GM23338 (cell line): ENCODE measurements around the gene SH3RF3. TPM values are rescaled to one million over a fixed set of nuclear protein-coding genes. Genes with fewer than 3 reads are reported as not detected.

ENCODE experiments used
- ATAC-seq: fragments of 200-7000 bp; cut with Tn5 transposase; 3 replicates; pipeline ENCODE4 v1.9.1; 2020
- DNase-seq: peaks from one replicate; pipeline ENCODE4 v3.0.0-alpha.2; 2015; ENCODE audit warnings: low spot score
- H2AFZ ChIP-seq: fragments of 200-600 bp; sonication (generic); 2 replicates; pipeline ENCODE4 v1.8.0; 2016; ENCODE audit warnings: antibody characterized with exemption, mild to moderate bottlenecking, moderate library complexity
- H3F3A ChIP-seq: fragments of 200-600 bp; sonication (generic); replicated peaks from 2 replicates; pipeline ENCODE4 v1.8.0; 2017; ENCODE audit warnings: antibody characterized with exemption, mixed run types, low read depth
- H3K27ac ChIP-seq: fragments of 200-600 bp; sonication (generic); 2 replicates; pipeline ENCODE4 v1.6.1; 2016; ENCODE audit warnings: low read depth
- H3K27me3 ChIP-seq: fragments of 200-600 bp; sonication (generic); 2 replicates; pipeline ENCODE4 v1.8.0; 2016; ENCODE audit warnings: mild to moderate bottlenecking, mixed run types, moderate library complexity; ENCODE audit not compliant: insufficient read depth
- H3K36me3 ChIP-seq: fragments of 200-600 bp; sonication (generic); 2 replicates; pipeline ENCODE4 v1.8.0; 2016; ENCODE audit warnings: mild to moderate bottlenecking; ENCODE audit not compliant: insufficient read depth
- H3K4me1 ChIP-seq: fragments of 200-600 bp; sonication (generic); 2 replicates; pipeline ENCODE4 v1.8.0; 2016; ENCODE audit warnings: mild to moderate bottlenecking, moderate library complexity; ENCODE audit not compliant: insufficient read depth
- H3K4me2 ChIP-seq: fragments of 200-600 bp; sonication (generic); 2 replicates; pipeline ENCODE4 v1.7.1; 2017; ENCODE audit warnings: mixed run types
- H3K4me3 ChIP-seq: fragments of 200-600 bp; sonication (generic); 2 replicates; pipeline ENCODE4 v1.6.1; 2016; ENCODE audit warnings: mixed run types
- H3K79me2 ChIP-seq: fragments of 200-600 bp; sonication (generic); replicated peaks from 2 replicates; pipeline ENCODE4 v1.8.0; 2017; ENCODE audit warnings: mild to moderate bottlenecking; ENCODE audit not compliant: insufficient read depth
- H3K9me2 ChIP-seq: fragments of 200-600 bp; sonication (generic); 2 replicates; pipeline ENCODE4 v1.8.0; 2017; ENCODE audit not compliant: insufficient read depth
- H4K20me1 ChIP-seq: fragments of 200-600 bp; sonication (generic); replicated peaks from 2 replicates; pipeline ENCODE4 v1.8.0; 2017; ENCODE audit warnings: mild to moderate bottlenecking; ENCODE audit not compliant: insufficient read depth
- H3K27ac Mint-ChIP-seq: 2 replicates; pipeline ENCODE4 v1.8.0; 2020; ENCODE audit warnings: inconsistent platforms, mild to moderate bottlenecking, moderate library complexity, mixed read lengths
- H3K27me3 Mint-ChIP-seq: 3 replicates; pipeline ENCODE4 v1.8.0; 2022; ENCODE audit warnings: low read depth, mild to moderate bottlenecking, moderate library complexity, mixed read lengths, inconsistent platforms; ENCODE audit not compliant: insufficient read depth, poor library complexity
- H3K36me3 Mint-ChIP-seq: 3 replicates; pipeline ENCODE4 v1.8.0; 2021; ENCODE audit warnings: low read depth, mild to moderate bottlenecking, inconsistent platforms, moderate library complexity, mixed read lengths
- H3K4me1 Mint-ChIP-seq: 3 replicates; pipeline ENCODE4 v1.8.0; 2020; ENCODE audit warnings: mild to moderate bottlenecking, inconsistent platforms, mixed read lengths
- H3K4me3 Mint-ChIP-seq: 3 replicates; pipeline ENCODE4 v1.8.0; 2021; ENCODE audit warnings: moderate library complexity, mild to moderate bottlenecking, inconsistent platforms, mixed read lengths
- H3K9me3 Mint-ChIP-seq: 3 replicates; pipeline ENCODE4 v1.8.0; 2020; ENCODE audit warnings: moderate library complexity, mild to moderate bottlenecking, inconsistent platforms, mixed read lengths
- EZH2phosphoT487 ChIP-seq: fragments of 200-600 bp; sonication (generic); IDR thresholded peaks from one replicate; pipeline ENCODE4 v1.8.1; 2018; ENCODE audit warnings: antibody characterized with exemption; ENCODE audit not compliant: unreplicated experiment
- NANOG ChIP-seq: IDR thresholded peaks from 2 replicates; pipeline ENCODE4 v1.6.1; 2016; ENCODE audit warnings: antibody characterized with exemption, borderline replicate concordance
- STAT1 ChIP-seq: IDR thresholded peaks from one replicate; pipeline ENCODE4 v1.6.1; 2016; ENCODE audit warnings: antibody characterized with exemption; ENCODE audit not compliant: unreplicated experiment
- ZNF114 ChIP-seq: fragments of 250-450 bp; sonication (Bioruptor Pico); IDR thresholded peaks from 2 replicates; pipeline ENCODE4 v1.5.0; 2020; ENCODE audit warnings: mild to moderate bottlenecking, moderate library complexity
- ZNF462 ChIP-seq: fragments of 250-450 bp; sonication (Bioruptor Pico); IDR thresholded peaks from 2 replicates; pipeline ENCODE4 v1.5.0; 2020; ENCODE audit warnings: mild to moderate bottlenecking, moderate library complexity
- polyA plus RNA-seq: library from polyadenylated mRNA; unstranded; fragments of >200 nt; fragmentation: Nextera tagmentation; extraction: Ambion mirVana; gene quantifications from 2 replicates; pipeline ENCODE4 v1.2.1, GENCODE V29; 2016
- total RNA-seq: library from RNA; depleted of rRNA; stranded (reverse); fragments of >200 nt; shearing (Covaris generic); gene quantifications from 2 replicates; pipeline ENCODE4 v1.2.3, GENCODE V29; 2014
- TF ChIP-seq, protein P1 (sequence below), 2 experiments: fragments of 200-600 bp in 1 of 2; sonication (generic) in 1 of 2; conservative IDR thresholded peaks; 2 replicates each; pipeline versions ENCODE4 v1.5.1 to v1.6.1; 2016 to 2017; ENCODE audit warnings: antibody characterized with exemption in 2 of 2, low read depth in 2 of 2, mild to moderate bottlenecking in 2 of 2, moderate library complexity in 1 of 2
- TF ChIP-seq, protein P2 (sequence below): IDR thresholded peaks from one replicate; pipeline ENCODE4 v1.6.1; 2018; ENCODE audit warnings: antibody characterized with exemption; ENCODE audit not compliant: unreplicated experiment

SH3RF3 gene
- total and polyA plus RNA-seq, 2 experiments from 2014 or later = 0.11 to 0.63 TPM

DNA sequence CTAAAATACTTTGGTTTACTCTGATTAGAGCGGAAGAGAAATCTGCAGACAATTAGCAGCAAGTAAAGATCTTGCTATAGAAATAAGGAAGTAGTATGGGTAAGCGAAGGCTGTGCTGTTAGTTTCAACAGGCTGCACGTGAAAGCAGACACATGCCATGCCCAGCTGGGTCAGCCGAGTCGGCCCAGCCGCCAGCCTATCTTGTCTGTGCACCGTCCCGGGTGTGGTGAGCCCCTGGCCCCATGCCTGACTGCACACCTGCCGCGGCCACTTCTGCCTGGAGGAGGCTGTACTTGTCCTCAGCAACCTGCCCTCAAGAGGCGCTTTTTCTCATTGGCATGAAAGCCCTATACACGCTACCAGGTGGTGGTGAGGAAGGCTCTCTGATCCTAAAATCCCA, 299.3 kb downstream of the SH3RF3 start:
- H3F3A ChIP-seq = no peaks in the 10 kb centered on the region
- ATAC-seq (no peak), DNase-seq (no peak)
- no peak overlapping the region for H3K4me2 ChIP-seq
- H3K79me2 ChIP-seq = no peaks in the 10 kb centered on the region
- Mint-ChIP-seq H3K36me3 (no peaks in the 10 kb centered on the region), H3K4me3 (no peak overlapping the region), H3K9me3 (no peaks in the 10 kb centered on the region), H3K27me3 (peaks cover 8% of the 10 kb centered on the region), H3K4me1 (no peaks in the 10 kb centered on the region; the same call in 2 of the 3 replicates), H3K27ac (no peak overlapping the region)
- H3K9me2 ChIP-seq = 0 out of 2 replicates have a peak, but pooled peaks cover 3% of the 10 kb centered on the region
- H2AFZ ChIP-seq = no peak overlapping the region
- no peaks in the 10 kb centered on the region for H3K27me3 ChIP-seq
- no peak overlapping the region for H3K4me3 ChIP-seq
- no peak overlapping the region for H3K27ac ChIP-seq
- H4K20me1 ChIP-seq = no peaks in the 10 kb centered on the region
- H3K36me3 ChIP-seq = no peaks in the 10 kb centered on the region
- no peaks in the 10 kb centered on the region for H3K4me1 ChIP-seq
- TF ChIP-seq EZH2phosphoT487 (no peak), STAT1 (no peak), ZNF114 (CRISPR knock-in tag) (no peak), NANOG (no peak), ZNF462 (no peak)
- TF ChIP-seq, protein P1, sequence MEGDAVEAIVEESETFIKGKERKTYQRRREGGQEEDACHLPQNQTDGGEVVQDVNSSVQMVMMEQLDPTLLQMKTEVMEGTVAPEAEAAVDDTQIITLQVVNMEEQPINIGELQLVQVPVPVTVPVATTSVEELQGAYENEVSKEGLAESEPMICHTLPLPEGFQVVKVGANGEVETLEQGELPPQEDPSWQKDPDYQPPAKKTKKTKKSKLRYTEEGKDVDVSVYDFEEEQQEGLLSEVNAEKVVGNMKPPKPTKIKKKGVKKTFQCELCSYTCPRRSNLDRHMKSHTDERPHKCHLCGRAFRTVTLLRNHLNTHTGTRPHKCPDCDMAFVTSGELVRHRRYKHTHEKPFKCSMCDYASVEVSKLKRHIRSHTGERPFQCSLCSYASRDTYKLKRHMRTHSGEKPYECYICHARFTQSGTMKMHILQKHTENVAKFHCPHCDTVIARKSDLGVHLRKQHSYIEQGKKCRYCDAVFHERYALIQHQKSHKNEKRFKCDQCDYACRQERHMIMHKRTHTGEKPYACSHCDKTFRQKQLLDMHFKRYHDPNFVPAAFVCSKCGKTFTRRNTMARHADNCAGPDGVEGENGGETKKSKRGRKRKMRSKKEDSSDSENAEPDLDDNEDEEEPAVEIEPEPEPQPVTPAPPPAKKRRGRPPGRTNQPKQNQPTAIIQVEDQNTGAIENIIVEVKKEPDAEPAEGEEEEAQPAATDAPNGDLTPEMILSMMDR (conservative IDR thresholded peaks at IDR 0.05; ENCODE audit: low read depth in 2 of 2) = no peak
- TF ChIP-seq, protein P2, sequence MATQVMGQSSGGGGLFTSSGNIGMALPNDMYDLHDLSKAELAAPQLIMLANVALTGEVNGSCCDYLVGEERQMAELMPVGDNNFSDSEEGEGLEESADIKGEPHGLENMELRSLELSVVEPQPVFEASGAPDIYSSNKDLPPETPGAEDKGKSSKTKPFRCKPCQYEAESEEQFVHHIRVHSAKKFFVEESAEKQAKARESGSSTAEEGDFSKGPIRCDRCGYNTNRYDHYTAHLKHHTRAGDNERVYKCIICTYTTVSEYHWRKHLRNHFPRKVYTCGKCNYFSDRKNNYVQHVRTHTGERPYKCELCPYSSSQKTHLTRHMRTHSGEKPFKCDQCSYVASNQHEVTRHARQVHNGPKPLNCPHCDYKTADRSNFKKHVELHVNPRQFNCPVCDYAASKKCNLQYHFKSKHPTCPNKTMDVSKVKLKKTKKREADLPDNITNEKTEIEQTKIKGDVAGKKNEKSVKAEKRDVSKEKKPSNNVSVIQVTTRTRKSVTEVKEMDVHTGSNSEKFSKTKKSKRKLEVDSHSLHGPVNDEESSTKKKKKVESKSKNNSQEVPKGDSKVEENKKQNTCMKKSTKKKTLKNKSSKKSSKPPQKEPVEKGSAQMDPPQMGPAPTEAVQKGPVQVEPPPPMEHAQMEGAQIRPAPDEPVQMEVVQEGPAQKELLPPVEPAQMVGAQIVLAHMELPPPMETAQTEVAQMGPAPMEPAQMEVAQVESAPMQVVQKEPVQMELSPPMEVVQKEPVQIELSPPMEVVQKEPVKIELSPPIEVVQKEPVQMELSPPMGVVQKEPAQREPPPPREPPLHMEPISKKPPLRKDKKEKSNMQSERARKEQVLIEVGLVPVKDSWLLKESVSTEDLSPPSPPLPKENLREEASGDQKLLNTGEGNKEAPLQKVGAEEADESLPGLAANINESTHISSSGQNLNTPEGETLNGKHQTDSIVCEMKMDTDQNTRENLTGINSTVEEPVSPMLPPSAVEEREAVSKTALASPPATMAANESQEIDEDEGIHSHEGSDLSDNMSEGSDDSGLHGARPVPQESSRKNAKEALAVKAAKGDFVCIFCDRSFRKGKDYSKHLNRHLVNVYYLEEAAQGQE = no peak
